ENCODE data around the gene MTX3.

- TF ChIP-seq CTCF (IDR thresholded peaks at IDR 0.05 in 2 of 3, conservative IDR thresholded peaks at IDR 0.05 in 1 of 3; ENCODE audit: control insufficient read depth in 2 of 3, extremely low read depth in 1 of 3, insufficient read depth in 1 of 3, low read depth in 3 of 3, low read length in 3 of 3) (no peak), PBX3 (IDR thresholded peaks at IDR 0.05; ENCODE audit: insufficient replicate concordance, low read depth, low read length) (no peak), SUZ12 (IDR thresholded peaks at IDR 0.05; ENCODE audit: unreplicated experiment) (no peak), POLR2A (IDR thresholded peaks at IDR 0.05; ENCODE audit: low read depth, low read length) (no peak), RBBP5 (conservative IDR thresholded peaks at IDR 0.05) (no peak), ZBTB40 (IDR thresholded peaks at IDR 0.05; ENCODE audit: borderline replicate concordance) (no peak), CEBPB (IDR thresholded peaks at IDR 0.05; ENCODE audit: borderline replicate concordance in 1 of 2, low read depth in 2 of 2, low read length in 2 of 2) (no peak), YY1 (IDR thresholded peaks at IDR 0.05; ENCODE audit: low read depth, low read length) (no peak), POLR2AphosphoS2 (IDR thresholded peaks at IDR 0.05; ENCODE audit: low read depth, low read length) (no peak)
Observed at GRCh38 chr5:79931866-79932265, 59.2 kb downstream of the MTX3 start.

All from GM12878 (cell line).